HG03108 (cell line): ENCODE measurements around the gene NAPSA.

Source experiments
- ATAC-seq: cut with Tn5 transposase; IDR thresholded peaks from one replicate; pipeline ENCODE4 v1.9.1; 2021; ENCODE audit warnings: moderate library complexity; ENCODE audit not compliant: unreplicated experiment

NAPSA gene

DNA sequence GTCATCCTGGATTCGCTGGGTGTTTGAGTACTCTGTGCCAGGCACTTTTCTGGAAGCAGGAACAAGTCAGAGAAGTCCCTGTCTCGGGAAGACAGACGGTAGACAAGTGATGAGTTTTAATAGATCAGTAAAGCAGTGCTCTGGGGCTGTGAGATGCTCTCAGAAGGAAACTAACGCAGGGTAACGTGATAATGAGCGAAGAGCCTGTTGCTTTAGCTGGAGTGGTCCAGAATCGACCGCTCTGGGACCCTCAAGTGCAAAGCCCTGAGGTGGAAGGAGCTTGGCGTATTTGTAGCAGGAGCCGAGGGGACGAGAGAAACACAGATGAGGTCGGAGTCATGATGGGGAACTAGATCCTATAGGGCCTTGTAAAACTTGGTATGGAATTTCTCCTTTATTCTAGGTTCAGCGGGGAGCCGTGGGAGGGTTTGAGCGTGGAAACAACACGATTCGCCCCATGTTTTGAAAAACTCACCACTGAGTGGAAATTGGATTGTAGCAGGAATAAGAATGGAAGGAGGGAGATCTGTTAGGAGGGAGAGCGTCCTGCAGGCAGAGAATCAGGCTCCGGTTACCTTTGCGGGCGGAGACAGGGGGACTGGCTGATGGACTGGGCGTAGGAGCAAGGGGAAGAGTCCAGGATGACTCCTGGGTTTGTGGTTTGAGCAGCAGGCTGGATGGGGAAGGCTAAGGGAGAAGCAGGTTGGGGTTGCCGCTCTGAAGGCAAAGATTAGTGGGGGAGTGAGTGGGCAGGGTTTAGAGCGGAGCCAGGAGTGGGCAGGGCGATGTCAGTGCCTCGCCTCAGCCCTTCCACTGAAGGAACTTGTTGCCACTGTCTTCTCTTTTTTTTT, 19.5 kb upstream of the NAPSA start:
- ATAC-seq, result no peak

DNA sequence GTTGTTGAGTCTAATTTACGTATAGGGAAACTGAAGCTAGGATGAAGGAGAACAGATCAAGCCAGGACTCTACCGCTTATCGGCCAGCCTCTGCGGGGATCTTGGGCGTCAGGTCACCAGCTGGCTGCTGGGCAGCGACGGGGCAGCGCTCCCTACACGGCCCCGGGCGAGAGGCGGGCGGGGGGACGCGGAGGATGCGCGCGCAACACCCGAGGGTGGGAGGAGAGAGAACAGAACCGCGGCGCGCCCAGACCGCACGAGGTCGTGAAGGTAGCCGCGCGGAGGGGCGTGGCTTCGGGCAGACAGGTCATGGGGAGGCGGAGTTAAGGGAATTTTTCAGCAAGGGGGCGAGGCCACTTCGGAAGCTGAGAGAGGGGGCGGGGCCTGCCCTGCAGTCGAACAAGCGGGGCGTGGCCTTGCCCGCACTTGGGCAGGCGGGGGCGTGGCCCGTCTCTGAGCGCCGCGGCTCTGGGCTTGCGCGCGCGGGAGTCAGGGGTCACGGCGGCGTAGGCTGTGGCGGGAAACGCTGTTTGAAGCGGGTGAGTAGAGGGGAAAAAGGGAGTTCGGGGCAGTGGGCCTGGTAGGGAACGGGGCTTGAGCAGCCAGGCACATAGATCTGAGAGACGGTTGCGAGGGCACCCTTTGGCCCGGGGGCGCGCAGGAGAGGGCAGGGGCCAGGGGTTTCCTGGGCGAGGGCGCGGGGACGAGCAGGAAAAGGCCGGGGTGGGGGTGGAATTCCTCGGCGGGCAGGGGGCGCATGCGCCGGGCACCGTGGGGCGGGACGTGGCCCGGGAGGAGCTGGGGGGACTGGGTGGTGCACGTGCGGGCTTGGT, 18.6 kb upstream of the NAPSA start, which contains the start of gene POLD1:
Gene POLD1, plus strand, starts transcription at position 496 of the 833 bp plus-strand sequence. CDS start 14,505 bp downstream, outside the sequence.
- ATAC-seq, result peak; percentile 78

DNA sequence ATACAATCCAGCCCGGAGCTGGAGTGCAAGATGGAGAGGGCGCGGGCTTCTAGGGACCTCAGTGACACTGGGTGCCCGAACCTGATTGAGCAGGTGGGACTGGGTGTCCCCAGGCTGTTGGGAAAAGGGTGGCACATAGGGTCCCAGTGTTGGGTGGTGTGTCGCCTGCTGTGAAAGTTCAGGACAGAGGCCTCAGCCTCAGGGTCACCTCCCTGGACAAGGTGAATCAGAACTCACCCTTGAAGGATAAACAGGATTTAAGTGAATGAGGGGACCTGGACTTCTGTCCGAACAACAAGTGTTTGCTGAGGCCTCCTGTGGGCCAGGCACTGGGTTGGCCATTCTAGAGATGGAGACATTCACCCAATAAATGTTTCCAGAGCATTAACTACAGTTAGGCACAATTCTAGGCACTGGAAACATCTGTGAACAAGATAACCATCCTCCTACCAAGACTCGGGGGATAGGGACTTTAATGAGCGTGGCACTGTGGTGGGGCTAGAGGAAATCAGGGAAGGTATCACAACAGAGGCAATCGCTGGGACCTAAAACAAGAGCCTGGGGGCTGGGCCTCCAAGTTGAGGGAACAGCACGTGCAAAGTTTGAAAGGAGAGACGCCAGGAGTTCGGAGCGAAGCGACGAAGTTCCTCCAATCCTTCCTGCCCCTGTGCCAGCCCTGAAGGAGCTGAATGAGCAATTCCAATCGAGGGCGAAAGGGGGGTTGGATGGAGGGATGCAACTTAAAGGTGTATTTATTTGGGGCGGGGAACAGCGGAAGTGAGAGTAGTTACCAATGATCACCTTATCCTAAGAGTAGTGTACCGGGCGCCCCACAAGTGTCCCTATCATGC, 17.8 kb upstream of the NAPSA start:
- ATAC-seq, result no peak

DNA sequence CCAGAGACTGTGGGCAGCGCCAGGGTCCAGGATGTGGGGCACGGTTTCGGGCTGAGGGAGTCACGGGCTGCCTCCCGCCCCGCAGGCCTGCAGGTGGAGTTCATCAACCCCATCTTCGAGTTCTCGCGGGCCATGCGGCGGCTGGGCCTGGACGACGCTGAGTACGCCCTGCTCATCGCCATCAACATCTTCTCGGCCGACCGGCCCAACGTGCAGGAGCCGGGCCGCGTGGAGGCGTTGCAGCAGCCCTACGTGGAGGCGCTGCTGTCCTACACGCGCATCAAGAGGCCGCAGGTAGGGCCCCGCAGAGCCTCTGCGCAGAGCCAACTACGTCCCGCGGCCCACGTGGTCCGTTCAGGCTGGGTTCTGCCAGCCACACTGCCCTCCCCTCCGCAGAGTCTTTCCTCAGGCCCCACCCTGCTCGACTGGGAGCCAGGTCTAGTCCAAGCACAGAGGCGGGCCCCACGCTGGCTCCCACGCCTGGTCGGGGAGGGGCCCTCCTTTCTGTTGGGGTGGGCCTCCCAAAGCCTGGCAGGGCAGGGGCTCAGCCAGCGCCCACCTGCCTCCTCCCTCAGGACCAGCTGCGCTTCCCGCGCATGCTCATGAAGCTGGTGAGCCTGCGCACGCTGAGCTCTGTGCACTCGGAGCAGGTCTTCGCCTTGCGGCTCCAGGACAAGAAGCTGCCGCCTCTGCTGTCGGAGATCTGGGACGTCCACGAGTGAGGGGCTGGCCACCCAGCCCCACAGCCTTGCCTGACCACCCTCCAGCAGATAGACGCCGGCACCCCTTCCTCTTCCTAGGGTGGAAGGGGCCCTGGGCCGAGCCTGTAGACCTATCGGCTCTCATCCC, 16.7 kb upstream of the NAPSA start:
- ATAC-seq, result no peak

DNA sequence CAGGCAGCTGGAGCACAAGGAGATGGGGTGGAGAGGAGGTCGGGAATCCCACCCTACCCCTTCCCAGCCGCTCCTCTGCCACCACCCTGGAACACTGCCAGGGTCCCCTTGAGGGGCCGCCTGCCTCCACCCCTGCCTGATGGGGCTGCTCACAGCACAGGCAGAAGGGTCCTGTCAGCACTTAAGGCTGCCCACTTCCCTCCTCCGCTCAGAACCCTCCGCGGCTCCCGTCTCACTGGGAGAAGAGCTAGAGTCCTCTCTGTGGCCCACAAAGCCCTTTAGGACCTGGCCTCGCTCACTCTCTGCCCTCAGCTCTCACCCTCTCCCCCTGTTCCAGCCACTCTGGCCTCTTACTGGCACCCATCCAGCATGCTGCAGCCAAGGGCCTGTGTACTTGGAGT, 15.3 kb upstream of the NAPSA start:
- no peak for ATAC-seq

DNA sequence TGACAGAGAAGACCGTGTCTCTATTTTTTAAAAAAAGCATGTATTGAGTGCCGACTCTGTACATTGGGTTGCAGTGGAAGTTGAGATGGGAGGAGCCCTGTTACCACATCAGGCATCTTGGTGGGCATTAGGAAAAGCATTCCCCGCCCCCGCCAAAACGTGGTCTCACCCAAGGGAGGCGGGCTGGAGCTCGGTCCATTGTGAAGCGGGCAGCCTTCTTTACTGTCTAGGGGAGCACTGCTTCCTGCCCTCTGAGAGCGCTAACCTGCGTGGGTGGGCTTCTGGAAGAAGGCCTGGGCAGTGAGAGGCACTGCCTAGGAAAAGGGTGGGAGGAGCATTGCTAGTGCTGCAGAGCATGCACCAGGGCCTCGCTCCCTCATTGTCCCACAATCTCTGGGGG, 14.7 kb upstream of the NAPSA start:
- ATAC-seq, result no peak

DNA sequence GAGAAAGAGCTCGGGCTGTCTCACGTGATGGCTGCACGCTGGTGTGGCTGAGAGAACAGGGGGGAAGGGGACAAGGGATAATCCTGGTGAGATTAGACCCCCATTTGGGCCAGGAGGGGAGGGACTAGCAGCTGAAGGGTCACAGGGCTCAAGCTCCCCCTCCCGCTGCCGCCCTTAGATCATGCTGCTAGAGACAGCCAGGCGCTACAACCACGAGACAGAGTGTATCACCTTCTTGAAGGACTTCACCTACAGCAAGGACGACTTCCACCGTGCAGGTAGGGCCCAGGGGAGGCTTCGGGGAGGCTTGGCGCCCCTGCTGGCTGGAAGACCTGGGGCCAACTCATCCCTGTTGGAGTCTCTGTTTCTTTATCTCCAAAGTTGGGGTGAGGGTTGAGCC, 14.2 kb upstream of the NAPSA start:
- no peak for ATAC-seq

DNA sequence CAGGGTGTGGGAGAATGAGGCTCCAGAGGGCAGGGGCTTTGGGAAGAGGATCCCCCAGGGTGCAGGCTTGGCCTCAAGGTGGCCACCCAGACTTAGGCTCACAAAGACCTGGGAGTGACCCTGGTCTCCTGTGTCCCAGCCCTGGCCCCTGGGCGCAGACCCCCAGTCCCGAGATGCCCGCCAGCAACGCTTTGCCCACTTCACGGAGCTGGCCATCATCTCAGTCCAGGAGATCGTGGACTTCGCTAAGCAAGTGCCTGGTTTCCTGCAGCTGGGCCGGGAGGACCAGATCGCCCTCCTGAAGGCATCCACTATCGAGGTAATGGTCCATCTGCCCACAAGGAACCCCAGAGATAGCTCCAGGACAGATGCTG, 13.4 kb upstream of the NAPSA start:
- no peak for ATAC-seq

DNA sequence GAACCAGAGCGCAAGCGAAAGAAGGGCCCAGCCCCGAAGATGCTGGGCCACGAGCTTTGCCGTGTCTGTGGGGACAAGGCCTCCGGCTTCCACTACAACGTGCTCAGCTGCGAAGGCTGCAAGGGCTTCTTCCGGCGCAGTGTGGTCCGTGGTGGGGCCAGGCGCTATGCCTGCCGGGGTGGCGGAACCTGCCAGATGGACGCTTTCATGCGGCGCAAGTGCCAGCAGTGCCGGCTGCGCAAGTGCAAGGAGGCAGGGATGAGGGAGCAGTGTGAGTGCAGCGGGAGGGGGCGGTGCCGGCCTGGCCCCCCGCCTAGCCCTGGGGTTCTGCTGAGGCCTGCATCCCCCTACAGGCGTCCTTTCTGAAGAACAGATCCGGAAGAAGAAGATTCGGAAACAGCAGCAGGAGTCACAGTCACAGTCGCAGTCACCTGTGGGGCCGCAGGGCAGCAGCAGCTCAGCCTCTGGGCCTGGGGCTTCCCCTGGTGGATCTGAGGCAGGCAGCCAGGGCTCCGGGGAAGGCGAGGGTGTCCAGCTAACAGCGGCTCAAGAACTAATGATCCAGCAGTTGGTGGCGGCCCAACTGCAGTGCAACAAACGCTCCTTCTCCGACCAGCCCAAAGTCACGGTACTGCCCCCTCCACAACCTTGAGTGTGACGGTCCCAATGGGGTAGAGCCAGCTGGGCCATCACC, 12.9 kb upstream of the NAPSA start:
- no peak for ATAC-seq

DNA sequence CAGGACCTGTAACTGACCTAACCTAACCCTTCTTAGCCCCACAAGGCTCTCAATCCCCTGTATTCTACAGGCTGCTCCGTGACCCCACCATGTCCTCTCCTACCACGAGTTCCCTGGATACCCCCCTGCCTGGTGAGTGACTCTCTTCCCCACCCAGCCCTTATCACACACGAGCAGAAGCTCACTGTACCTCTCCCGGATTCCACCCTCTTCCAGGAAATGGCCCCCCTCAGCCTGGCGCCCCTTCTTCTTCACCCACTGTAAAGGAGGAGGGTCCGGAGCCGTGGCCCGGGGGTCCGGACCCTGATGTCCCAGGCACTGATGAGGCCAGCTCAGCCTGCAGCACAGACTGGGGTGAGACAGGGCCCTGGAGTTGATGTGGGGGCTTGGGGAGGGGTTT, 12.1 kb upstream of the NAPSA start:
- no peak for ATAC-seq

DNA sequence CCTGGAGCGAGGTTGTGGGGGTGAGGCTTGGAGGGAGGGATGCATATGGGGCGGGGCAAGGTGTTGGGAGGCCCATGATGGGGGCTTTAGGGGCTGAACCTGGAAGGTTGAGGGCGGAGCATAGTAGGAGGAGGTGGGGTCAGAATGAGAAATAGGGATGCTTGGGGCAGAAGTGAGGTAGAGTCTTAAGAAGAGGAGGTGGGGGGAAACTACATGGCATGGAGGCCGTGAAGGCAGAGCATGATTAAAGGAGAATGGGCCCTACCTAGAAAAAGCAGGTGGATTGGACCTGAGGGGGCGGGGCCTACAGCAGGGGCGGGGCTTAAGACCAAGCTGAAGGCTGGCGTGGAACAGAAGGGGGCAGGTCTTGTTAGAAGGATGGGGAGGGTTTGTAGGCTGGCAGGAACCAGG, 11.6 kb upstream of the NAPSA start:
- ATAC-seq, result no peak

DNA sequence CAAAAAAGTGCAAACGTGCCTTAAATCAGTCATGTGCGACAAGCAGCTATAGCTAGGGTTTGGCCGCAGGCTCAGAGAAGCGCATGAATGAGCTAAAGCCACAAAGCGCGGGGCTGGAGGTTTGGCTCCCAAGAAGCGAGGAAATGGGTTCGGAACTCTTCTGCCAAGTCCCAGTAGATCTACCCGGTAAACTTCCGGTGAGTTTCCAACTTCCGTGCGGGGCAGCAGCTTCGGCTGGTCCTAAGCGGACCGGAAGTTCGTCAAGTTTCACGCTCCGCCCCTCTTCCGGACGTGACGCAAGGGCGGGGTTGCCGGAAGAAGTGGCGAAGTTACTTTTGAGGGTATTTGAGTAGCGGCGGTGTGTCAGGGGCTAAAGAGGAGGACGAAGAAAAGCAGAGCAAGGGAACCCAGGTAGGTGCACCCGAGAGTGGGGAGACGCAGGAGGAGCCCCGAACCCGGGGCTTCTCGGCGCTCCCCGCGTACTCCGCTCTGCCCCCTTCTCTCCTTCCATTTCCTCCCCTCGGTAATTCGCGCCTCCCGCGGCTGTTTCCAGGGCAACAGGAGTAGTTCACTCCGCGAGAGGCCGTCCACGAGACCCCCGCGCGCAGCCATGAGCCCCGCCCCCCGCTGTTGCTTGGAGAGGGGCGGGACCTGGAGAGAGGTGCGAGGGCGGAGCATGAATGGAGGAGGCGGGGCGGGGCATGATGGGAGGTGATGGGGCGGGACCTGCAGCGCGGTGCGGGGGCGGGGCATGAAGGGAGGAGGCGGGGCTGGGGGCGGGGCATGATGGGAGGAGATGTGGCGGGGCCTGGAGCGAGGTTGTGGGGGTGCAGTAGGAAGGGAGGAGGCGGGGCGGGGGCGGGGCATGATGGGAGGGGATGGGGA, 11.0 kb upstream of the NAPSA start, which contains the start of gene NR1H2:
Gene NR1H2, plus strand, starts transcription at position 292 of the 885 bp plus-strand sequence. CDS start 1,149 bp downstream, outside the sequence.
- ATAC-seq, result peak; percentile 86

DNA sequence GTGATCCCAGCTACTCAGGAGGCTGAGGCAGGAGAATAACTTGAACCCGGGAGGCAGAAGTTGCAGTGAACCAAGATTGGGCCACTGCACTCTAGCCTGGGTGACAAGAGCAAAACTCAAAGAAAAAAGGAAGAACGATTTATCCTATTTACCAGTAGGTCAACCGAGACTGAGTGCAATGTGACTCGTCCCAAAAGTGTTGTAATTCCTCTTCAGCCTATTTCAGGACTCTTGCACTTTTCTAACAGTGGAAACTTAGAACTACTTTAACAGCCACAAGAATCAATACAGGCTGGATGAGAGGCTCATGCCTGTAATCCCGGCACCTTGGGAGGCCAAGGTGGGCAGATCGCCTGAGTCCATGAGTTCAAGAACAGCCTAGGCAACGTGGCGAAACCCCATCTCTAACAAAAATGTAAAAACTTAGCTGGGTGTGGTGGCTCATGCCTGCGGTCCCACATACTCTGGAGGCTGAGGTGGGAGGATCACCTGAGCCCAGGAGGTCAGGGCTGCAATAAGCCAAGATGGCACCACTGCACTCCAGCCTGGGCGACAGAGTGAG, 6.6 kb upstream of the NAPSA start:
- ATAC-seq, result no peak

DNA sequence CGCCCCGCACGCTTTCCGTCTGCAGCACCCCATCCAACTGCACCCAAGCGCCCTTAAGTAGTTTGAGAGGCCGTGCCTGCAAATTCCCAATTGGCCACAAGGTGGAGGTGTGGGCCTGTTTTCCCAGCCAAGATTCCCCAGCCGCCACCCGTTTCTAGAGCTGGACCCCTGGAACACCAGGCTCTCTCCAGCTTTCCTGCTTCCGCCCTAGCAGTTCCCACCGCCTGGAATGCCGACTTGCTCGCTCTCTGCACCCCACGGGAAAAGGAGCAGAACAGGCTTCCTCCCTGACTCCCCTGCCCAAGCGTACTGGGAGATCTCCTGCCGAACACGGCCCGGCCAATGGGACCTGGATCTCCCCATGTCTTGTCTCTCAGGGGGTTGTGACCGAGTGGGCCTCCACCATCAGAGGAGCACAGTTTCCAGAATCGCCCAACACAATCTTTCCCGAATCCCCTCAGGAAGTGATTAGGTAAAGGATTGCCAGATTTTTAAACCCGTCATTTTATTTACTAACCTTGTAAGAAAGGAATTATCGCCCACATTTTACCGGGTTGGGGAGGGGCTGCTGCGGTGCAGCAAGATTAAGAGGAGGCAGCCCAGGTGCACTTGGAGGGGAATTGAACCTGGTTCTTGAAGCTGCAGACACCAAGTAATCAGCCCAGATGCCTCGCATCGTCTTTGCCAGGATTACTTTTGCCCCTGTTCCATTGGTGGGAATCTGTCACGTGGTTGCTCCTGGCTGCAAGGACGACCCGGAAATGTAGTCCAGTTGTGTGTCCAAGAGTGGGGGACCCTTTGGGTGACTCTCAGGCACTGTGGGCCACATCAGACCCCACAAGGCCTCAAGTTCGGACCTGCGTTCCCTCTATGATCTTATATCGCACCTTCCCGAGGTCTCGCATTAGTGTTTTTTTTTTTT, 3.5 kb upstream of the NAPSA start:
- ATAC-seq, result peak; percentile 46

DNA sequence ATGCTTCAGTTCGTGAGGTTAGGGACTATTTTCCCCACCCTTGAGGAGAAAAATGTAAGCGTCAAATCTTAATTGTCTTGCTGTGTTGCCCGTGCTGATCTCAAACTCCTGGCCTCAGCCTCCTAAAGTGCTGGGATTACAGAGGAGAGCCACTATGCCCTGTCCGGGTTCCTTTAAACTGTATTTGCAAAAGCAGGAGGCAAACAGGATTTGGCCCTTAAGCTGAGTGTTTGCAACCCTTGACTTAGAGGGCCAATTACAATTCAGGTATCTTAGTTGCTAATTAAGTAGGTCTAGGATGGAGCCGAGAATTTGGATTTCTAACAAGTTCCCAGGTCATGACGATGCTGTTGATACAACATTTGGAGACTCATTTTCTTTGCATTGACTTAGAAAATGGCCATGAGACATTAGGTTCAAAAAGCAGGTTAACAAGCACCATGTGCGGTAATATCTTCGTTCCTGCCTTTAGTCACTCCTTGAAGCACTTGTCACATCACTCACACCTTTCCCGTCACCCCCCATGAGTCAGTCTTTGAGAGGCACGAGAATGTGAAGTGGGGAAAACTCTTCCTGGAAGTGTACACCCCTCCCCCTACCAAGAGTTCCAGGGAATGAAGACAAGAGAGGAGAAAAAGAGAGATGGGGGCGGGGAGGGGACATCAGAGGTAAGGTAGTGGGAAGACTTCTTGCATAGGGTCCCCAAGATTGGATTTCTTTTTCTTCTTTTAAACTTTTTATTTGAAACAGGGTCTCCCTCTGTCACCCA, 2.6 kb downstream of the NAPSA start:
- ATAC-seq, result no peak

DNA sequence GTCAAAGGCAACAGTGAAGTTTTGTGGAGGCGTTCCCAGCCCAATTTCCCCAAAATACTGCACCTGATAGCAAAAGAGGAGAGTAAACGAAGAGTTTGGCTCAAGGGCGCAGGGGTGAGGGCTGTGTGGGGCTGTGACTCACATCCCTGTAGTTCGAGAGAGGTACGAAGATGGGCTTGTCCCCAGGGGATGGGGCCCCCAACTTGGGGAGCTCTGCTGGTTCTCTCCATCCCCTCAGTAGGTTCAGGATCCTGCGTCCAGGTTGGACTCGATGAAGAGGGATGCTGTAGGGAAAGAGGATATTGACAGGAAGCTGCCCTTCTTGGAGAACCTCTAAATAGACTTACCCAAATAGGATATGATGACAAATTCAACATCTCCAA, 3.4 kb downstream of the NAPSA start:
- ATAC-seq, result no peak
